H1 (cell line): ENCODE data around the gene SEMA4D. TPM values are rescaled to one million over a fixed set of nuclear protein-coding genes. Genes with fewer than 3 reads are reported as not detected.

Source experiments
- CTCF ChIA-PET: fragments of 300-600 bp; sonication (Branson Sonifier 250); formaldehyde crosslinking; loops from one replicate; lab custom pipeline; 2021; ENCODE audit not compliant: partially characterized antibody; lab: Charles Lee
- POLR2A ChIA-PET: fragments of 300-600 bp; sonication (Branson Sonifier 250); formaldehyde crosslinking; loops from one replicate; lab custom pipeline; 2021; ENCODE audit warnings: inconsistent platforms; ENCODE audit not compliant: partially characterized antibody; lab: Charles Lee
- DNase-seq, 2 experiments: peaks; one replicate each; pipeline versions ENCODE4 v3.0.0 to v3.0.0-alpha.2; 2010 to 2022; ENCODE audit warnings: low spot score in 2 of 2, low read depth in 1 of 2, mixed read lengths in 1 of 2
- FAIRE-seq: peaks from 2 replicates; lab custom pipeline; 2011; peaks lifted over from hg19 to GRCh38; lab: Jason Lieb, UNC
- H2AFZ ChIP-seq: 2 replicates; pipeline ENCODE4 v1.8.1; 2012; ENCODE audit warnings: low read length, inconsistent platforms
- H2AK5ac ChIP-seq: 2 replicates; pipeline ENCODE4 v1.6.1; 2013; ENCODE audit warnings: low read depth, low read length
- H2BK120ac ChIP-seq: replicated peaks from 2 replicates; pipeline ENCODE3; 2013; ENCODE audit warnings: low read depth, low read length, inconsistent platforms
- H2BK12ac ChIP-seq: 2 replicates; pipeline ENCODE4 v1.6.1; 2013; ENCODE audit warnings: low read depth, low read length
- H2BK15ac ChIP-seq: 2 replicates; pipeline ENCODE4 v1.6.1; 2013; ENCODE audit warnings: low read length
- H2BK20ac ChIP-seq: 2 replicates; pipeline ENCODE4 v1.6.1; 2013; ENCODE audit warnings: low read length
- H2BK5ac ChIP-seq: 2 replicates; pipeline ENCODE4 v1.6.1; 2013; ENCODE audit warnings: low read depth, low read length
- H3K14ac ChIP-seq: 2 replicates; pipeline ENCODE4 v1.6.1; 2013; ENCODE audit warnings: inconsistent platforms; ENCODE audit not compliant: insufficient read length
- H3K18ac ChIP-seq: 2 replicates; pipeline ENCODE4 v1.6.1; 2013; ENCODE audit warnings: low read length; ENCODE audit errors: extremely low read depth
- H3K23ac ChIP-seq: 2 replicates; pipeline ENCODE4 v1.6.1; 2013; ENCODE audit warnings: inconsistent platforms; ENCODE audit not compliant: insufficient read length
- H3K23me2 ChIP-seq: 2 replicates; pipeline ENCODE4 v1.6.1; 2013; ENCODE audit warnings: low read depth, low read length
- H3K27ac ChIP-seq: 2 replicates; pipeline ENCODE4 v1.6.1; 2011; ENCODE audit warnings: low read depth, low read length, inconsistent platforms
- H3K27me3 ChIP-seq, 4 experiments: replicated peaks in 1 of 4; 1 replicate in 1 of 4; 2 replicates in 3 of 4; pipeline versions ENCODE4 v1.6.1 to v1.8.1; 2011 to 2013; ENCODE audit warnings: low read length in 3 of 4, mild to moderate bottlenecking in 3 of 4, inconsistent platforms in 2 of 4, mixed read lengths in 2 of 4, moderate library complexity in 1 of 4; ENCODE audit not compliant: control insufficient read depth in 3 of 4, insufficient read depth in 3 of 4; ENCODE audit errors: extremely low read depth in 1 of 4
- H3K36me3 ChIP-seq, 4 experiments: 2 replicates each; pipeline versions ENCODE4 v1.6.1 to v1.8.1; 2011 to 2013; ENCODE audit warnings: mild to moderate bottlenecking in 4 of 4, low read length in 3 of 4, moderate library complexity in 2 of 4, control low read depth in 1 of 4, inconsistent platforms in 1 of 4; ENCODE audit not compliant: insufficient read depth in 4 of 4, control insufficient read depth in 2 of 4
- H3K4ac ChIP-seq: replicated peaks from 2 replicates; pipeline ENCODE3; 2013; ENCODE audit warnings: low read length, low read depth, mixed read lengths, inconsistent platforms; ENCODE audit not compliant: insufficient read length
- H3K4me1 ChIP-seq, 4 experiments: replicated peaks in 1 of 4; 1 replicate in 1 of 4; 2 replicates in 3 of 4; pipeline versions ENCODE4 v1.6.1 to v1.8.1; 2011 to 2013; ENCODE audit warnings: low read length in 3 of 4, inconsistent platforms in 2 of 4, mixed read lengths in 1 of 4; ENCODE audit not compliant: insufficient read depth in 4 of 4, control insufficient read depth in 3 of 4
- H3K4me2 ChIP-seq, 2 experiments: 2 replicates each; pipeline versions ENCODE4 v1.6.1 to v1.8.1; 2011 to 2013; ENCODE audit warnings: low read depth in 2 of 2, low read length in 2 of 2, control low read depth in 1 of 2, inconsistent platforms in 1 of 2, mild to moderate bottlenecking in 1 of 2; ENCODE audit not compliant: insufficient read depth in 1 of 2
- H3K4me3 ChIP-seq, 4 experiments: fragments of 200-600, 300-600 bp in 1 of 4; sonication (generic), shearing (Covaris generic), sonication (Bioruptor Twin) in 1 of 4; 2 replicates each; pipeline versions ENCODE4 v1.5.1 to v1.8.1; 2011 to 2016; ENCODE audit warnings: low read length in 4 of 4, low read depth in 3 of 4, control low read depth in 2 of 4, inconsistent platforms in 2 of 4, mild to moderate bottlenecking in 2 of 4, mixed read lengths in 1 of 4, moderate library complexity in 1 of 4; ENCODE audit not compliant: insufficient read depth in 2 of 4; ENCODE audit errors: extremely low read depth in 1 of 4
- H3K56ac ChIP-seq: replicated peaks from 2 replicates; pipeline ENCODE3; 2013; ENCODE audit warnings: low read depth, mild to moderate bottlenecking, mixed read lengths, low read length, inconsistent platforms; ENCODE audit not compliant: insufficient read length
- H3K79me1 ChIP-seq: 2 replicates; pipeline ENCODE4 v1.6.1; 2013; ENCODE audit warnings: low read depth, low read length, control low read depth
- H3K79me2 ChIP-seq, 2 experiments: 2 replicates each; pipeline versions ENCODE4 v1.6.1 to v1.8.1; 2012 to 2013; ENCODE audit warnings: low read length in 2 of 2, mild to moderate bottlenecking in 2 of 2, inconsistent platforms in 1 of 2; ENCODE audit not compliant: insufficient read depth in 2 of 2, control insufficient read depth in 1 of 2
- H3K9ac ChIP-seq, 4 experiments: replicated peaks in 1 of 4; 1 replicate in 1 of 4; 2 replicates in 3 of 4; pipeline versions ENCODE4 v1.6.1 to v1.8.1; 2011 to 2013; ENCODE audit warnings: low read depth in 3 of 4, low read length in 3 of 4, control low read depth in 2 of 4, mild to moderate bottlenecking in 2 of 4, moderate library complexity in 2 of 4, inconsistent platforms in 1 of 4; ENCODE audit errors: extremely low read depth in 1 of 4
- H3K9me3 ChIP-seq, 2 experiments: 2 replicates each; pipeline versions ENCODE4 v1.6.1 to v1.8.1; 2012 to 2013; ENCODE audit warnings: mild to moderate bottlenecking in 2 of 2, moderate library complexity in 2 of 2, control low read depth in 1 of 2, inconsistent platforms in 1 of 2, low read depth in 1 of 2, low read length in 1 of 2, mixed read lengths in 1 of 2; ENCODE audit not compliant: insufficient read depth in 2 of 2
- H4K20me1 ChIP-seq, 2 experiments: replicated peaks in 1 of 2; 2 replicates each; pipeline versions ENCODE3 to v1.8.1; 2011 to 2013; ENCODE audit warnings: inconsistent platforms in 2 of 2, low read length in 2 of 2, mild to moderate bottlenecking in 1 of 2; ENCODE audit not compliant: insufficient read depth in 2 of 2, control insufficient read depth in 1 of 2
- H4K5ac ChIP-seq: 2 replicates; pipeline ENCODE4 v1.6.1; 2013; ENCODE audit warnings: low read length, low read depth, mixed read lengths, inconsistent platforms; ENCODE audit not compliant: insufficient read length
- H4K8ac ChIP-seq: 2 replicates; pipeline ENCODE4 v1.8.0; 2013; ENCODE audit warnings: mild to moderate bottlenecking, moderate library complexity, low read length, inconsistent platforms; ENCODE audit not compliant: insufficient read depth; ENCODE audit errors: extremely low read depth
- H4K91ac ChIP-seq: replicated peaks from 2 replicates; pipeline ENCODE3; 2013; ENCODE audit warnings: low read length, mixed read lengths, inconsistent platforms; ENCODE audit not compliant: insufficient read length
- HDAC2 ChIP-seq, 2 experiments: fragments of 300-600 bp in 1 of 2; sonication (generic) in 1 of 2; IDR thresholded peaks; 2 replicates each; pipeline ENCODE4 v1.6.1; 2011 to 2012; ENCODE audit warnings: low read depth in 2 of 2, low read length in 2 of 2, mild to moderate bottlenecking in 2 of 2, moderate library complexity in 2 of 2, borderline replicate concordance in 1 of 2, inconsistent platforms in 1 of 2
- KDM5A ChIP-seq: fragments of 200-600 bp; IDR thresholded peaks from 2 replicates; pipeline ENCODE4 v1.7.1; 2012; ENCODE audit warnings: mild to moderate bottlenecking, low read length, inconsistent platforms, mixed read lengths
- MAFK ChIP-seq: IDR thresholded peaks from 2 replicates; pipeline ENCODE4 v1.6.1; 2012; ENCODE audit warnings: low read depth, mild to moderate bottlenecking, improper control_type of control experiment, low read length
- RBBP5 ChIP-seq: IDR thresholded peaks from 2 replicates; pipeline ENCODE4 v1.7.1; 2012; ENCODE audit warnings: low read depth, mild to moderate bottlenecking, inconsistent platforms, low read length, moderate library complexity, borderline replicate concordance
- RFX5 ChIP-seq: IDR thresholded peaks from 2 replicates; pipeline ENCODE4 v1.6.1; 2011; ENCODE audit warnings: low read depth, low read length, improper control_type of control experiment, borderline replicate concordance
- SP1 ChIP-seq: IDR thresholded peaks from 2 replicates; pipeline ENCODE4 v1.6.1; 2011; ENCODE audit warnings: low read depth, low read length
- TEAD4 ChIP-seq: IDR thresholded peaks from 2 replicates; pipeline ENCODE4 v1.6.1; 2012; ENCODE audit warnings: low read depth, low read length, inconsistent platforms, mixed read lengths
- WGBS, 2 experiments: shearing (Covaris generic) in 1 of 2; methylation state at CpG; one replicate each; pipeline versions ENCODE4 v1.1.6 to v1.1.7; 2013 to 2015; ENCODE audit warnings: low lambda C conversion rate in 2 of 2, mixed read lengths in 2 of 2, inconsistent platforms in 1 of 2, low coverage in 1 of 2, missing lambda C conversion rate in 1 of 2; ENCODE audit not compliant: insufficient replicate concordance in 2 of 2, insufficient coverage in 1 of 2, insufficient read length in 1 of 2; ENCODE audit errors: extremely low coverage in 1 of 2, missing lambda C conversion rate in 1 of 2; 5-methylcytosine and 5-hydroxymethylcytosine counted together
- polyA plus RNA-seq, 7 experiments: library from polyadenylated mRNA; depleted of rRNA in 3 of 7; stranded (reverse) in 5 of 7; unstranded in 2 of 7; fragments of >200 nt in 5 of 7; fragments of 200-250 nt in 2 of 7; gene quantifications; 1 replicate in 5 of 7; 2 replicates in 1 of 7; 4 replicates in 1 of 7; pipeline versions ENCODE4 v1.2.1 to v1.2.3, GENCODE V29; 2011 to 2013; ENCODE audit warnings: missing spikeins in 2 of 7, mixed read lengths in 2 of 7
- total RNA-seq: library from RNA; stranded (reverse); fragmentation: NEBNext Ultra II Directional; extraction: Animal tissue kit (Norgen Biotek cat#: 25700); gene quantifications from 2 replicates; pipeline ENCODE4 v1.2.1, GENCODE V29; 2021
- TF ChIP-seq, protein P1 (sequence below): IDR thresholded peaks from 2 replicates; pipeline ENCODE4 v1.6.1; 2012; ENCODE audit warnings: low read length, inconsistent platforms

The SEMA4D gene
- total and polyA plus RNA-seq, 2 of the 8 experiments (the other 6 are each of a cell fraction or from before 2014, with no cell fraction given), result 21.0 to 70.4 TPM

DNA sequence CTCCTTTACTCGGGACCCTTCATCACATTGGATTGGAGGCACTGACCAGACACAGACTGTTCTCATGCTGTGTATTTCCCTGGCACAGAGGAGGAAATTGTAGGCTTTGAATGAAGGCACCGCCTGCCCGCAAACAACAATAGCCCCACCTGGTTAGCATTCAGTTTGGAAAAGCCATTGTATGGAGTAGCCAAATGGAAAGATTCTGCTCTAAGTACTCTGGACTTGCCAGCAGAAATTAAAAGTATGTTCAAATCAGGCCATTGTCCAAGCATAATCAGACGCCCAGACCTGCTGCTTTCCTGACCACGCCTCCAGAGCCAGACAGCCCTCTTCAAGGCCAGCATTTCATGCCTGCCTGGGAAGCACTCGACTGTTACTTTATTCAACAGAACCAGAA is 8.0 kb upstream of the SEMA4D start:
- TF ChIP-seq, protein P1, sequence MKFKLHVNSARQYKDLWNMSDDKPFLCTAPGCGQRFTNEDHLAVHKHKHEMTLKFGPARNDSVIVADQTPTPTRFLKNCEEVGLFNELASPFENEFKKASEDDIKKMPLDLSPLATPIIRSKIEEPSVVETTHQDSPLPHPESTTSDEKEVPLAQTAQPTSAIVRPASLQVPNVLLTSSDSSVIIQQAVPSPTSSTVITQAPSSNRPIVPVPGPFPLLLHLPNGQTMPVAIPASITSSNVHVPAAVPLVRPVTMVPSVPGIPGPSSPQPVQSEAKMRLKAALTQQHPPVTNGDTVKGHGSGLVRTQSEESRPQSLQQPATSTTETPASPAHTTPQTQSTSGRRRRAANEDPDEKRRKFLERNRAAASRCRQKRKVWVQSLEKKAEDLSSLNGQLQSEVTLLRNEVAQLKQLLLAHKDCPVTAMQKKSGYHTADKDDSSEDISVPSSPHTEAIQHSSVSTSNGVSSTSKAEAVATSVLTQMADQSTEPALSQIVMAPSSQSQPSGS, result no peak
- TF ChIP-seq RFX5, result no peak
- TF ChIP-seq KDM5A, result no peak
- no peak for TF ChIP-seq MAFK
- TF ChIP-seq RBBP5, result no peak
- no peak for TF ChIP-seq HDAC2 (IDR thresholded peaks at IDR 0.05; ENCODE audit: borderline replicate concordance in 1 of 2, low read depth in 2 of 2, low read length in 2 of 2)
- no peak for TF ChIP-seq SP1
- TF ChIP-seq TEAD4, result no peak
- TF ChIP-seq, all 59 proteins: peak for 0
- FAIRE-seq, result no peak

More for the DNA sequence above, 8.0 kb upstream of the SEMA4D start:
- no peak overlapping the region for H4K5ac ChIP-seq
- WGBS, 2 experiments, result 78% methylated on average over 6 of the region's 6 CpGs; no CpG with 5 or more reads in 1 of the 2 experiments
- H3K27ac ChIP-seq, result no peak overlapping the region; the same call in 1 of the 2 replicates
- H2AK5ac ChIP-seq, result no peak overlapping the region
- no peaks in the 10 kb centered on the region for H3K9me3 ChIP-seq
- H2BK12ac ChIP-seq, result no peak overlapping the region
- H3K36me3 ChIP-seq, result no peaks in the 10 kb centered on the region
- H2BK5ac ChIP-seq, result no peak overlapping the region
- ChIA-PET CTCF (interaction anchor here (1.0 kb wide), 1 partner anchor 98 kb away, joined by 3 read pairs; no protein-coding TSS in a partner anchor), POLR2A (no interaction called here)
- H2BK20ac ChIP-seq, result no peak overlapping the region
- H2AFZ ChIP-seq, result 0 out of 2 replicates have a peak overlapping the region, but pooled peaks have one; percentile 42
- H2BK15ac ChIP-seq, result no peak overlapping the region
- H3K79me2 ChIP-seq, result no peaks in the 10 kb centered on the region
- H3K4me3 ChIP-seq, result no peak overlapping the region
- H3K79me1 ChIP-seq, result no peaks in the 10 kb centered on the region
- no peak overlapping the region for H2BK120ac ChIP-seq
- H3K23ac ChIP-seq, result no peak overlapping the region
- H3K23me2 ChIP-seq, result no peaks in the 10 kb centered on the region
- DNase-seq, result no peak
- no peak overlapping the region for H3K18ac ChIP-seq
- H4K8ac ChIP-seq, result no peak overlapping the region
- H3K9ac ChIP-seq, result no peak overlapping the region
- H3K14ac ChIP-seq, result no peak overlapping the region
- peaks cover 0 to 8% (median 1%) of the 10 kb centered on the region in 4 experiments; a peak in 2 of 7 replicates for H3K4me1 ChIP-seq
- H3K27me3 ChIP-seq, result no peaks in the 10 kb centered on the region
- H4K20me1 ChIP-seq, result no peaks in the 10 kb centered on the region
- H4K91ac ChIP-seq, result no peak overlapping the region
- no peak overlapping the region for H3K4me2 ChIP-seq
- no peak overlapping the region for H3K4ac ChIP-seq
- no peak overlapping the region for H3K56ac ChIP-seq
